HG03280 (cell line): ENCODE results near the gene CDK13.

Experiments used
- ATAC-seq: cut with Tn5 transposase; IDR thresholded peaks from one replicate; pipeline ENCODE4 v1.9.1; 2021; ENCODE audit warnings: mild to moderate bottlenecking, moderate library complexity; ENCODE audit not compliant: unreplicated experiment

Gene CDK13

DNA sequence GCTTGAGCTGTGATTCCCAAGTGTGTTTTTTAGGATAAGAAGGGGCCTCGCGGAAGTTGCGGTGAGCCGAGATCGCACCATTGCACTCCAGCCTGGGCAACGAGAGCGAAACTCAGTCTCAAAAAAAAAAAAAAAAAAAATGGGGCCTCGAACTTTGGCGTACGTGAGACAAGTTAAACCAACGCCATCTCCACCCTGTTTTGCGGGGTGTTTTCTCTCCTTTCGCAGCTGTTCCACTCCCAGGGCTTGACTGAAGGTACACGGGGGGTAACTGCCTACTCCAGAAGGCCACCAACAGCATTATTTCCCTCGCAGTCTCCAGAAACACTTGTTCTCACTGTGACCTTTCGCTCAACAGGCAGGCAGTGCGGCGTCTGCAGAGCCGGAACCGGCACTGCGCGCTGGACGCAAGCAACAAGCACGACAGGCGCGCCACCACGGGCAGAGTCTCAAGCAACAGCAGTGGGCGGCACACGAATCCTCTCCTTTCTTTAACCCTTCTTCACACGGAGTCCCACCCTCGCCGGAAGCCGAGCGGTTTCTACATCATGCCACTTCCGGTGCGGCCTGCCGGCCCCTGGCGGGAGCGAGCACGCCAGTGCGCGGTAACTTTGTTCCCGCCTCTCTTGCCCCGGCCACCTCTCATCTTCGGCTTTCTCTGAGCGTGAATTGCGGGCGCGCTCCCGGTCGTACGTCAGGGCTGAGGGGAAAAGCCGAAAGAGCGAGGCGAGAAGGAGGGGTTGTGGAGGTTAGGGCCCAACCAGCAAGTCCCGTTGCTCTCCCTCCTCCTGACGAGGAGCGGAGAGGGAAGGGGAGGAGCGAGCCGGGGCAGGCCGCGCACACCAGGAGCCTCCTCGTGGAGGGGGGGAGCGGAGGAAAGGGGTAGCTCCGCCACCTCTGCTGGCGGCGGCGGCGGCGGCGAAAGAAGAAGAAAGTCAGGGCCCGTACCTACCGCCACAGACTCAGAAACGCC lies 814 bp upstream of the CDK13 start:
- peak; percentile 68 for ATAC-seq

DNA sequence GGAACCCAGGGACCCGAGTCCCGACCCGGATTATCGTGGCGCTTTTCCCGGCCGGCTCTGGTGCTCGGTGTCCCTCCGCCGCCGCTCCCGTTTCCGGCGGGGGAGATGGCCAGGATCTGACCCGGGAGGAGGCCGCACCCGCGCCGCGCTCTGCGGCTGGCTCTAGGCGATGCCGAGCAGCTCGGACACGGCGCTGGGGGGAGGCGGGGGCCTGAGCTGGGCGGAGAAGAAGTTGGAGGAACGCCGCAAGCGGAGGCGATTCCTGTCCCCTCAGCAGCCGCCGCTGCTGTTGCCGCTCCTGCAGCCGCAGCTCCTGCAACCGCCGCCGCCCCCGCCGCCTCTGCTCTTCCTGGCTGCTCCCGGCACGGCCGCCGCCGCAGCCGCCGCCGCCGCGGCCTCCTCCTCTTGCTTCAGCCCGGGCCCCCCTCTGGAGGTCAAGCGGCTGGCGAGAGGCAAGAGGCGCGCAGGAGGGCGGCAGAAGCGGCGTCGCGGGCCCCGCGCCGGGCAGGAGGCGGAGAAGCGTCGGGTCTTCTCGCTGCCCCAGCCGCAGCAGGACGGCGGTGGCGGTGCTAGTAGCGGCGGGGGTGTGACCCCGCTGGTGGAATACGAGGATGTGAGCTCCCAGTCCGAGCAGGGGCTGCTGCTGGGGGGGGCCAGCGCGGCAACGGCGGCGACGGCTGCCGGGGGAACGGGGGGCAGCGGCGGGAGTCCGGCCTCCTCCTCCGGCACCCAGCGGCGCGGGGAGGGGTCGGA lies 593 bp downstream of the CDK13 start:
- no peak for ATAC-seq

DNA sequence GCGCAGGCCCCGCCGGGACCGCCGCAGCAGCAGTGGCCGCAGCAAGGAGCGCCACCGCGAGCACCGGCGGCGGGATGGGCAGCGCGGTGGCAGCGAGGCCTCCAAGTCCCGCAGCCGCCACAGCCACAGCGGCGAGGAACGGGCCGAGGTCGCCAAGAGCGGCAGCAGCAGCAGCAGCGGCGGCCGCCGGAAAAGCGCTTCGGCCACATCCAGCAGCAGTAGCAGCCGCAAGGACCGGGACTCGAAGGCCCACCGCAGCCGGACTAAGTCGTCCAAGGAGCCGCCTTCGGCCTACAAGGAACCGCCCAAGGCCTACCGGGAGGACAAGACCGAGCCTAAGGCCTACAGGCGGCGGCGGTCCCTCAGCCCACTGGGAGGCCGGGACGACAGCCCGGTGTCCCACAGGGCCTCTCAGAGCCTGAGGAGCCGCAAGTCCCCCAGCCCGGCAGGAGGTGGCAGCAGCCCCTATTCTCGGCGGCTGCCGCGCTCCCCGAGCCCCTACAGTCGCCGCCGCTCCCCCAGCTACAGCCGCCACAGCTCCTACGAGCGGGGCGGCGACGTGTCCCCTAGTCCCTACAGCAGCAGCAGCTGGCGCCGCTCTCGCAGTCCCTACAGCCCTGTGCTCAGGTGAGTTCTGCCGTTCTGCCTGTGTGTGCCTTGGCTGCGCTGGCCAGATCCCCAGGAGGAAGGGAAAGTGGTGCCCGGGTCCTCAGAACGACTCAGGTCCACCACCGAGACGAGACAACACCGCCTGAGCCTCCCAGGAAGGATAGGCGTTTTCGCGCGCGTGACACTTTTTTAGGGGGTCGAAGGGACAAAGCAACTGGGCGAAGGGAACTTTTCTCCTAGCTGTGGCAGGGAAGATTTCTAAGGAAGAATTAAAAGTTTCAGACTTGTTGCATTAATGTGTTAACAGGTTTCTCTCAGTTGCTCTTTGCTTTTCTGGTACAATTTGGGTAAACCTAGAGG lies 1.5 kb downstream of the CDK13 start:
- ATAC-seq: peak; percentile 26

DNA sequence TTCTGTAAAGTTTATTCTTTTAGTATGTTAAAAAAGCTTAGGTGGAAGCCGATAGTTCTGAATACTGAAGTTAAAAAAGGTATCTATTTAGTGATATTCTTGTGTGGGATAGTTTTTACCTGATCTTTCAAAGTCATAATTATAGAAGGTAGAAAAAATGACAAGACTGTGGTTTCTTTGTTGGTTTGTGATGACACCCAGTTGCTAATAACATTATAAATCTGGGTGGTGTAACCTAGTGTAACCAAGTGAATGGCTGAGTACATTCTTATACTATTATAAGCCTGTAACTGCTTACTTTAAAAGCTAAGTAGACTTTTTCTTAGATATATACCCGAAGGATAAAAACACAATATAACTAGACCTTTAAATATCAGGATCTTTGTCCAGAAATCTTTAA lies 2.3 kb downstream of the CDK13 start:
- ATAC-seq: no peak

DNA sequence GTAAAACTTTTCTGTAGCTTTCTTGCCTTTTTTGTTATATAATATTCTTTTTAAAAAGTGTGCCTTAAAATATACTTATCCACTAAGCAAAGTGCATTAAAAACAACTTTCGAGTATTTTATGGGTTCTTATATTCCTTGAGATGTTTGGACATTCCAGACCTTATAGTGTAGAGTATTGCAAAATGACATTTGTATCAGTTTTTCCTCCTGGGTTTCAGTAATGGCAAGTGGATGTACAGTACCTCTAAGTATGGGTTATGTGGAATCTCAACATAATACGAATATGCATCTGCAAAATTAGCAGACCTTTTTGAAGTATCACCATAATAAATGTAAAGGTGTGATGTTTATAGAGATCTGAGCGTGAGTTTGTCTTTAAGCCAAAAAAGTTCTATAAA lies 2.7 kb downstream of the CDK13 start:
- no peak for ATAC-seq

DNA sequence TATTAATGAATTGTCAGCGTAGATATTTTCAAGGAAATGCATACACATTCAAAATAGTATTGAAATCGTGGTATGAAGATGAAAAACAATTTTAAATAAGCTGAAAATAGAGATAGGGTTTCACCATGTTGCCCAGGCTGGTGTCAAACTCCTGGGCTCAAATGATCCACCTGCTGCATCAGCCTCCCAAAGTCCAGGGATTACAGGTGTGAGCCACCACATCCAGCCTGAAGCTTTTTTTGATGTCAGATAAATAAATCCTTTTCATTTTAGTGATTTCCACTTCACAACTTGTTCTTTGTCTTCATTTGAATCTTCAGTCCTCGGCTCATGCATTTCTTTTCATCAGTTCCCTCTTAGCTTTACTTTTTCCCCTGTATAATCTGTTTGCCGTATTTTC lies 4.6 kb downstream of the CDK13 start:
- no peak for ATAC-seq

DNA sequence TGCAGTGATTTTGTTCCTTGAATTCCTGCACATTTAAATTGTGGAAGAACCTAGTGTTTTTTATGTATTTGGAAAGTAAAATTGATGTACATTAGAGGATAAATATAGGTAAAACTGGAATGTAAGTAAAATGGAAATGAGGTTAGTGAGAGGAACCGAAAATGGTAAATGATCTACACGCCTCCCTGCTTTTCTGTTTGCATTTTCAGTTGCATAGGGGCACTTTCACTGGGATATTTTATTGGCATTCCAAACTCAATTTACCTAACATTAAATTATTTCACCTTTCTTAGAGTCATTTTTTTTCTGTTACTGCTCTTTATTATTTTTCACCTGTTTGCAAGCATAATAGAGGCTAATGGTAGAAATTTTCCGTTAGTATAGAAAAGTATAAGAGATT lies 8.0 kb downstream of the CDK13 start:
- ATAC-seq: no peak

DNA sequence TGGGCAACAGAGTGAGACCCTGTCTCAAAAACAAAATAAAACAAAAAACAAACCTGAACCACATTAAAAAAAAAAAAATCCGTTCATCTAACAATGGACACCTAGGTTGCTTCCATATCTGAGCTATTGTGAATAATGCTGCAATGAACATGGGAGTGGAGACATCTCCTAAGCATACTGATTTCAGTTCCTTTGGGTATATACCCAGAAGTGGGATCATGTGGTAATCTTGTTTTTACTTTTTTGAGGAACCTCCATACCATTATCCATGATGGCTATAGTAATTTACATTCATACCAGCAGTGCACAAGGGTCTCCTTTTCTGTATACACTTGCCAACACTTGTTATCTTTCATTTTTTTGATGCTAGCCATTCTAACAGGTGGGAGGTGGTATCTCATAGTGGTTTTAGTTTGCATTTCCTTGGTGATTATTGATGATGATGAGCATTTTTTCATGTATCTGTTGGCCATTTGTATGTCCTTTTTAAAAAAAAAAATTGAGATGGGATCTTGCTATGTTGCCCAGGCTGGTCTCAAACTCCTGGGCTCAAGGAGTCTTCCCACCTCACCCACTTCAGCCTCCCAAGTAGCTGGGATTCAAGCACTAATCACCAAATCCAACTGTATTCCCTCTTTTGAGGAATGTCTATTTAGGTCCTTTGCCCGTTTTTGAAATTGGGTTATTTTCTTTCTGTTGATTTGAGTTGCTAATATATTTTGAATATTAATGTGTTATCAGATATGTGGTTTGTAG lies 17.5 kb downstream of the CDK13 start:
- ATAC-seq: no peak

DNA sequence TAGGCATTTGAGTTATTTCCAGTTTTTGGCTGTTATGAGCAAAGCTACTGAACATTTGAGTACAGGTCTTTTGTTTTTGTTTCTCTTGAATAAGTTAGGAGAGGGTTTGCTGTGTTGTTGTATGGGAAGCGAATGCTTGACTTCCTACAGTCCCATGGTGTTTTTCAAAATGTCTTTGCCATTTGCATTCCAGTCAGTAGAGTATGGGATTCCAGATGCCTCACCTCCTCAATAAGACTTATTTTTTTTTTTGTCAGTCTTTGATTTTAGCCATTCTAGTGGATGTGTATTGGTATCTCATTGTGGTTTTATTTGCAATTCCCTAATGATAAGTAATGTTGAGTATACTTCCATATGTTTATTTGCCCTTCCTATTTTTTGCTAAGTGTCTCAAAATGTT lies 19.4 kb downstream of the CDK13 start:
- no peak for ATAC-seq

DNA sequence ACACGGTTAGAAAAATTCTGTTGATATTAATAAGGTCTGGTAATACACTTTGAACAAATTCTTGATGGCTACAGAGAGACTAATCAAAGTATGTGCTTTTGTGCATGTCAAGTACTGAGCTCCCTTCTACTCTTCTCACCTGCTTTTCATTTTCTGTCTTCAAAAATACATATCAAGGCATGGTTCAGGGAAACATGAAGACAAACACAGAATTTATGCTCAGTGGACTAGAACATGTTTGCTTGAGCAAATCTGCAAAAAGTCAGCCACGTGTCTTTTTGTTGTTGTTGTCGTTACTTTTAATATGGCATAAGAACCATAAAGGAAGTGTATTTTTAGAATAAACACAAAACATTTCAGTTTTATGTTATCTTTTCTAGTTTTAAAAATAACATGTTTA lies 21.9 kb downstream of the CDK13 start:
- peak; percentile 54 for ATAC-seq

DNA sequence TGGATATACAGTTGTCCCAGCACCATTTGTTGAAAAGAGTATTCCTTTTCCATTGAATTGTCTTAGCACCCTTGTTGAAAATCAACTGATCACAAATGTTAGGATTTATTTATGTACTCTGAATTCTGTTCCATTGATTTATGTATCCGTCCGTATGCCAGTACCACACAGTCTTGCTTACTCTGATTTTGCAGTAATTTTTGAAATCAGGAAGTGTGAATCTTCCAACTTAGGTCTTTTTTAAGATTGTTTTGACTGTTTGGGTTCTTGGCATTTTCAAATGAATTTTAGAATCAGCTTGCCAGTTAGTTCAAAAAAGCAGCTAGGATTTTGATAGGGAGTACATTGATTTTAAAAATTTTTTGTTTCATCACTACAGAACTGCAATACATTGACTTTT lies 23.7 kb downstream of the CDK13 start:
- ATAC-seq: no peak

DNA sequence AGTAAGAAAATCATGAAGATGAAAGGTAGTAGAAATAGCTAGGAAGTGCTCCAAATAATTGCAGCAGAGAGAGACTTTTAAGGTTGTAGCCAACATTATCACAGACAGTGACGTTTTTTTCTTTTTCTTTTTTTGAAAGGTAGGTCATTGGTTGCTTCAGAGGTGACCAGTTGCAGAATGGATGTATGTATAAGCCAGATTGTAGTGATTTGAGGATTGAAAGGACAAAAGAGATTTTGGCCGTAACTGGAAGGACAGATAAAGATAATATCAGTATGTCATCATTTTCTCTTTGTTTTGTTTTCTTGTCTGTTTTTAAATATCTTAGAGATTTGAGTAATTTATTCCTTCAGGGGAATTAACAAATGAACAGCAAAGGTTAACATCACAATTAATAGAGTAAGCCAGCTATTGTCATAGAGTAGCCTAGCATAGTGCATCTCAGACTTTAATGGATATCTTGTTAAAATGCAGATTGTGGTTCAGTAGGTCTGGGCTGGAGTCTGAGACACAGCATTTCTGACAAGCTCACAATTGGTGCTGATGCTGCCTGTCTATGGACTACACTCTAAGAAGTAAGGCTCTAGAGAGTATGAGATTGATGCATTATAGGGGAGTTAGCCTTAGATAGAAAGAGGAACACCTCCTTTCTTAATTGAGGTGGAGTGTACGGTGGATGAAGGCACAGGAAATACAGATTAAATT lies 28.3 kb downstream of the CDK13 start:
- ATAC-seq: no peak

DNA sequence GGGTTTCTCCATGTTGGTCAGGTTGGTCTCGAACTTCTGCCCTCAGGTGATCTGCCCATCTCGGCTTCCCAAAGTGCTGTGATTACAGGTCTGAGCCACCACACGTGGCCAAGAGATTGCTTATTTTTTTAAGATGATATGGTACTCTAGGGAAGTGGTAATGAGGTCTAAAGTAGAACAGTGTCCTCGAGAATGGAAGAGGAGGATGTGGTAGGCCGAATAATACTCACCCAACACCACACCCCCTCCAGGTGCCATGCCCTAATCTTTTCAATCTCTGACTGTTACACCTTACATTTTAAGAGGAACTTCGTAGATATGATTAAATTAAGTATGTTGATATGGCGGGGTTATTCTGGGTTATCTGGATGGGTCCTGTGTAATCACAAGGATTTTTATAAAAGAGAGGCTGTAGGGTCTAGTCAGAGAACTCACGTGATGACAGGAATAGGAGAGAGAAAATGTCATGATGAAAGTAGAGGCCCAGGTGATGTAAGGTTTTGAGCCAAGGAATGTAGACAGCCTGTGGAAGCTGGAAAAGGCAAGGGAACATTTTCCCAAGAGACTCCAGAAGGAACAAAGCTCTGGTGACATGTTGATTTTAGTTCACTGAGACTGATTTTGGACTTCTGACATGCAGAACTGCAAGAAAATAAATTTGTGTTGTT lies 29.5 kb downstream of the CDK13 start:
- no peak for ATAC-seq

DNA sequence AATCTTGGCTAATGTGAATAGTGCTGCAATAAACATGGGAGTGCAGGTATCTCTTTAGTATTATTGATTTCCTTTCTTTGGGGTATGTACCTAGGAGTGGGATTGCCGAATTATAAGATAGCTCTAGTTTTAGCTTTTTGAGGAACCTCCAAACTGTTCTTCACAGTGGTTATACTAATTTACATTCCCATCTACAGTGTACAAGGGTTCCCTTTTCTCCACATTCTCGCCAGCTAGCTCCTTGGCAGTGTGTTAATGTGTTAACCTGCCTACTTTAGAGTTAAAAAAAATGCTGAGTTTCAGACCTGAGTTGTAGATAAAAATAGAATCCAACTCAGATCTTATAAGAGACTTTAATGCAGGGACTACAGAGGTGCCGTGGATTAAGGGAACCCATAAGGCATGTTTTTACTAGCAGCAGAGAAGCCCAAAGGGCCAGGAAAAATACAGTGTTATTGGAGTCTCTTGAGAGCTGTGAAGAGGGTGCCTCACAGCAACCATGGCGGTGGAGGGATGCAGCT lies 35.4 kb downstream of the CDK13 start:
- ATAC-seq: no peak

DNA sequence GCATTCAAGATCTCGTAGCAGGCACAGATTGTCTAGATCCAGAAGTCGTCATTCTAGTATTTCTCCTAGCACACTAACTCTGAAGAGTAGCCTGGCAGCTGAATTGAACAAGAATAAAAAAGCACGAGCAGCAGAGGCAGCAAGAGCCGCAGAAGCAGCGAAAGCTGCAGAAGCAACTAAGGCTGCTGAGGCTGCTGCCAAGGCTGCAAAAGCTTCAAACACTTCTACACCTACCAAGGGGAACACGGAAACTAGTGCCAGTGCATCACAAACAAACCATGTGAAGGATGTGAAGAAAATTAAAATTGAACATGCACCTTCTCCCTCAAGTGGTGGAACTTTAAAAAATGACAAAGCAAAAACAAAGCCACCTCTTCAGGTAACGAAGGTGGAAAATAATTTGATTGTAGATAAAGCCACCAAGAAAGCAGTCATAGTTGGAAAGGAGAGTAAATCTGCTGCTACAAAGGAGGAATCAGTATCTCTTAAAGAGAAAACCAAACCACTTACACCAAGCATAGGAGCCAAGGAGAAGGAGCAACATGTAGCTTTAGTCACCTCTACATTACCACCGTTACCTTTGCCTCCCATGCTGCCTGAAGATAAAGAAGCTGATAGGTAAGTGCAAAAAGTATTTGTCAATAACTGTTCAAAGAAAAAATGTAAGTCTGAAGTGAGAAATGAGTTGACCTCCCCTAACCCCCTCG lies 37.7 kb downstream of the CDK13 start:
- no peak for ATAC-seq

DNA sequence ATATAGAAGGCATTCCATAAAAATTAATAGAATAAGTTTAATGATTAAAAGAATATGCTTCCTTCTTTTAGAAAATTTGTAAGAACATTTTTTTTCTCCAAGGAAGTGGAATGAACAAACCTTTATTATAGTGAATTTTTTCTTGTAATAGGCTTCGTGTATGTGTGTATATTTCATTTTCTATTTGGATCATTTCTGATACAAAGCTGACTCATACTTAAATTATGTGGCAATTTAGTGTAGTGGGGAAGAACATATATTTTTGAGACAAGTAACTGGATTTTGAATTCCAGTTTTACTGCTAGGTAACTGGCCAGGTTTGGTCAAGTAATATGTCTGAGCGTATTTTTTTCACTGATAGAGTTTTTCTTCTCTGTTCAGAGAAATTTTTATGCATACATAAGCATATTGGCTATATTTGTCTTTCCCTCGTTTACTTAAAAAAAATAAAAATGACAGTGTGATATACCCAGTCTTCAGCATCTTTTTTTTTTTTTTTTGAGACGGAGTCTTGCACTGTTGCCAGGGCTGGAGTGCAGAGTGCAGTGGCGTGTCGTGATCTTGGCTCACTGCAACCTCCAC lies 50.8 kb downstream of the CDK13 start:
- no peak for ATAC-seq

DNA sequence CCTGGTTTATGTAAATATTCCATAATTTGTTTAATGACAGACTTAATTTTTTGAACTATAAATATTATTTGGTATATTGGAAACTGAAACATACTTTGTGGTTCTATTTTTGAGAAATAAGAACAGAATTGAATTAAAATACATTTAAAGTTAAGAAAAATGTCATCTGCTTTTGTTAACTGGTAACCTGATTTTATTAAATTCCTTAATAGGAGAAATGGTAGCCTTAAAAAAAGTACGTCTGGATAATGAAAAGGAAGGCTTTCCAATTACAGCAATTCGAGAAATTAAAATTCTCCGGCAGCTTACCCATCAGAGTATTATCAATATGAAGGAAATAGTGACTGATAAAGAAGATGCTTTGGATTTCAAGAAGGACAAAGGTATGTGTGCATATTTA lies 51.6 kb downstream of the CDK13 start:
- ATAC-seq: no peak

DNA sequence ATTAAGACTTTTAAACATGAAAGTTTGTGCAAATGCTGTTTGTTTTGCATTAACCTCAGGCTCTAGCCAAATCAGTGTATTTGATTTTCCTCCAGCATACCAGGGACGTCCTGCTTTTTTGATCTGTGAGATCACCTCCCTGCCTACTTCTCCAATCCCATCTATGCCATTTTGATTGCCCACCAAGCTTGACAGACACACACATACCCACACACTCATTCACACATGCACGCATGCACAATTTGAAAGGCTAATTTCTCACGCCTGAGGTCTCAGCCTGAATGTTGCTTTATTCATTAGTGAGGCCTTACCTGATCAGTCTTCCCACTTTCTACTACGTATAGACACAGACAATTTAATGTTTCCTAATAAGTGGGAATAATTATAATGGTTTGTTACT lies 53.5 kb downstream of the CDK13 start:
- ATAC-seq: no peak
